AG04450 (cell line): ENCODE measurements around the gene SYVN1. TPM values are rescaled to one million over a fixed set of nuclear protein-coding genes. Genes with fewer than 3 reads are reported as not detected.

Experiments
- CTCF ChIA-PET: fragments of 300-600, 350-600 bp; formaldehyde crosslinking; extraction: SDS; loops from one replicate; lab custom pipeline; 2022; ENCODE audit warnings: antibody characterized with exemption, inconsistent platforms; lab: Charles Lee
- POLR2A ChIA-PET: fragments of 350-600 bp; formaldehyde crosslinking; extraction: SDS; loops from one replicate; lab custom pipeline; 2021; ENCODE audit warnings: antibody characterized with exemption, inconsistent platforms; lab: Yijun Ruan, JAX
- DNase-seq: peaks from one replicate; pipeline ENCODE4 v3.0.0-alpha.2; 2011; ENCODE audit warnings: low read depth, low spot score
- H3K27ac ChIP-seq: one replicate; pipeline ENCODE4 v1.5.1; 2012; ENCODE audit warnings: low read depth, low read length, control low read depth
- H3K27me3 ChIP-seq: one replicate; pipeline ENCODE4 v1.6.0; 2012; ENCODE audit warnings: low read length; ENCODE audit not compliant: control insufficient read depth, insufficient read depth
- H3K4me3 ChIP-seq: 2 replicates; pipeline ENCODE4 v1.5.1; 2011; ENCODE audit warnings: mild to moderate bottlenecking, low read depth, low read length, control low read depth
- H3K9me3 ChIP-seq: 2 replicates; pipeline ENCODE4 v1.5.1; 2012; ENCODE audit warnings: low read length; ENCODE audit not compliant: control insufficient read depth, insufficient read depth
- CTCF ChIP-seq: IDR thresholded peaks from 2 replicates; pipeline ENCODE4 v1.5.1; 2011; ENCODE audit warnings: low read depth, low read length, control low read depth, inconsistent platforms
- polyA plus RNA-seq: library from polyadenylated mRNA; depleted of rRNA; stranded (reverse); fragments of >200 nt; gene quantifications from 2 replicates; pipeline ENCODE4 v1.2.3, GENCODE V29; 2011

Gene SYVN1
- polyA plus RNA-seq, 1 experiment, result 18.7 TPM

GRCh38 chr11:65163684-65164083 lies 29.4 kb upstream of the SYVN1 start:
- ChIA-PET CTCF (interaction anchor here (1.5 kb wide), 1 partner anchor 12 kb away, joined by 5 read pairs; no protein-coding TSS in a partner anchor), POLR2A (interaction anchor here (0.7 to 1.6 kb wide), 2 partner anchors 29 to 98 kb away, joined by 5 to 6 read pairs; partner anchors contain the start of gene POLA2)
- Histone ChIP-seq H3K27me3 (no peaks in the 10 kb centered on the region), H3K9me3 (no peaks in the 10 kb centered on the region), H3K4me3 (no peak overlapping the region), H3K27ac (no peak overlapping the region)
- no peak for DNase-seq
- TF ChIP-seq CTCF, result no peak

- DNase-seq, result no peak
- Histone ChIP-seq H3K4me3 (no peak overlapping the region), H3K27ac (no peak overlapping the region), H3K27me3 (no peaks in the 10 kb centered on the region), H3K9me3 (no peaks in the 10 kb centered on the region)
- TF ChIP-seq CTCF, result no peak
- POLR2A ChIA-PET, result no interaction called here
- CTCF ChIA-PET, result no interaction called here
Observed at GRCh38 chr11:65160643-65161042, 26.3 kb upstream of the SYVN1 start.

- no peak overlapping the region for H3K27ac ChIP-seq
- no peaks in the 10 kb centered on the region for H3K9me3 ChIP-seq
- CTCF ChIA-PET, result no interaction called here
- H3K27me3 ChIP-seq, result no peaks in the 10 kb centered on the region
- POLR2A ChIA-PET, result no interaction called here
- TF ChIP-seq CTCF, result no peak
- H3K4me3 ChIP-seq, result no peak overlapping the region
- no peak for DNase-seq
Observed at GRCh38 chr11:65159012-65159411, 24.7 kb upstream of the SYVN1 start.

- POLR2A ChIA-PET, result no interaction called here
- CTCF ChIA-PET, result interaction anchor here (0.7 kb wide), 2 partner anchors 174 to 1543 kb away, joined by 3 to 4 read pairs; no protein-coding TSS in a partner anchor
- H3K9me3 ChIP-seq, result no peaks in the 10 kb centered on the region
- H3K4me3 ChIP-seq, result no peak overlapping the region
- no peak for DNase-seq
- H3K27me3 ChIP-seq, result no peaks in the 10 kb centered on the region
- H3K27ac ChIP-seq, result no peak overlapping the region
- no peak for TF ChIP-seq CTCF
Observed at GRCh38 chr11:65157336-65157735, 23.0 kb upstream of the SYVN1 start.

- TF ChIP-seq CTCF, result no peak
- CTCF ChIA-PET, result interaction anchor here (0.7 kb wide), 2 partner anchors 174 to 1543 kb away, joined by 3 to 4 read pairs; no protein-coding TSS in a partner anchor
- DNase-seq, result no peak
- no peak overlapping the region for H3K4me3 ChIP-seq
- H3K27me3 ChIP-seq, result no peaks in the 10 kb centered on the region
- H3K27ac ChIP-seq, result no peak overlapping the region
- no peaks in the 10 kb centered on the region for H3K9me3 ChIP-seq
- POLR2A ChIA-PET, result no interaction called here
Observed at GRCh38 chr11:65156926-65157325, 22.6 kb upstream of the SYVN1 start.
